ENCODE results near the gene EMC10. TPM values are rescaled to one million over a fixed set of nuclear protein-coding genes. Genes with fewer than 3 reads are reported as not detected.

EMC10 gene
- total and polyA plus RNA-seq, 10 of the 15 experiments (the other 5 are each of a cell fraction or from before 2014, with no cell fraction given), result 2.5 to 77.3 (median 20.3) TPM

GRCh38 chr19:50464348-50464747, 12.0 kb upstream of the EMC10 start (continued):
- TF ChIP-seq CUX1 (IDR thresholded peaks at IDR 0.05; ENCODE audit: insufficient replicate concordance, low read depth, low read length), result no peak

- ChIA-PET POLR2A (no interaction called here), CTCF (interaction anchor here (0.8 to 1.7 kb wide), 3 partner anchors 14 to 108 kb away, joined by 3 to 5 read pairs (median 3); partner anchors contain the start of gene JOSD2), RAD21 (ENCODE audit: unreplicated experiment) (interaction anchor here (1.3 kb wide), 1 partner anchor 108 kb away, joined by 3 read pairs; no protein-coding TSS in a partner anchor), SMC1A (ENCODE audit: uncharacterized antibody, unreplicated experiment) (no interaction called here)
- BruUV-seq (replicated peaks), result no TSS peak
- Histone ChIP-seq H3K4me1 (ENCODE audit: control insufficient read depth, insufficient read depth, low read length) (peaks cover 15% of the 10 kb centered on the region), H3K79me2 (ENCODE audit: control insufficient read depth, insufficient read depth, low read length) (no peaks in the 10 kb centered on the region), H3K9me3 (replicated peaks; ENCODE audit: control insufficient read depth, insufficient read depth, low read length) (no peaks in the 10 kb centered on the region), H2AFZ (ENCODE audit: control insufficient read depth, low read depth, low read length) (no peak overlapping the region), H3K27me3 (replicated peaks in 1 of 2; ENCODE audit: control insufficient read depth in 2 of 2, insufficient read depth in 2 of 2, low read length in 1 of 2) (no peaks in the 10 kb centered on the region), H3K36me3 (ENCODE audit: control insufficient read depth in 2 of 2, insufficient read depth in 2 of 2, low read length in 1 of 2) (no peaks in the 10 kb centered on the region), H3K4me3 (no peak overlapping the region), H3K27ac (ENCODE audit: control insufficient read depth, insufficient read depth) (no peak overlapping the region), H4K20me1 (ENCODE audit: control insufficient read depth, insufficient read depth) (no peaks in the 10 kb centered on the region), H3K4me2 (ENCODE audit: control insufficient read depth, insufficient read depth) (no peak overlapping the region), H3K9ac (ENCODE audit: control insufficient read depth, insufficient read depth, low read length) (no peak overlapping the region)
- 72% methylated on average over 11 of the region's 13 CpGs for WGBS (ENCODE audit: insufficient coverage, insufficient replicate concordance, low lambda C conversion rate, missing lambda C conversion rate)
- FAIRE-seq (no peak), DNase-seq (ENCODE audit: low read depth, low spot score) (no peak), ATAC-seq (no peak)
- TF ChIP-seq NRF1 (conservative IDR thresholded peaks at IDR 0.05; ENCODE audit: low read depth, low read length), result no peak
- no peak for TF ChIP-seq GATAD2B (conservative IDR thresholded peaks at IDR 0.05; ENCODE audit: low read depth)
- TF ChIP-seq EZH2 (IDR thresholded peaks at IDR 0.05; ENCODE audit: borderline replicate concordance, control insufficient read depth, low read depth, low read length), result no peak
- TF ChIP-seq YBX1 (IDR thresholded peaks at IDR 0.05), result no peak
- no peak for TF ChIP-seq POLR2A (IDR thresholded peaks at IDR 0.05; ENCODE audit: low read depth, low read length)
- no peak for TF ChIP-seq SMAD5 (IDR thresholded peaks at IDR 0.05; ENCODE audit: low read depth)
- intact Hi-C loops (cut with micrococcal nuclease; ENCODE audit: unreplicated experiment), result no loop called here
- in situ Hi-C loops (cut with MboI), result loop anchor here (5.0 kb wide), 1 partner anchor 98 kb away; the partner anchor contains the start of gene NAPSA
Observed at GRCh38 chr19:50465000-50465399, 11.3 kb upstream of the EMC10 start.
